Chondrocyte (in vitro differentiated cells): ENCODE data around the gene ERCC4. TPM values are rescaled to one million over a fixed set of nuclear protein-coding genes. Genes with fewer than 3 reads are reported as not detected.
A peak's percentile ranks its signal among the peaks of the same experiment; 100 is the strongest.

Experiments used
- DNase-seq: peaks from one replicate; pipeline ENCODE4 v3.0.0; 2021; ENCODE audit warnings: mixed read lengths, low spot score
- H3K27ac Mint-ChIP-seq: one replicate; pipeline ENCODE4 v1.8.0; 2021; ENCODE audit warnings: mild to moderate bottlenecking, moderate library complexity, mixed read lengths; ENCODE audit not compliant: unreplicated experiment
- H3K27me3 Mint-ChIP-seq: 2 replicates; pipeline ENCODE4 v1.8.0; 2021; ENCODE audit warnings: low read depth, mixed read lengths
- H3K36me3 Mint-ChIP-seq: 2 replicates; pipeline ENCODE4 v1.8.0; 2021; ENCODE audit warnings: low read depth, mixed read lengths
- H3K4me1 Mint-ChIP-seq: 2 replicates; pipeline ENCODE4 v1.8.0; 2021; ENCODE audit warnings: low read depth, mild to moderate bottlenecking, mixed read lengths
- H3K4me3 Mint-ChIP-seq: one replicate; pipeline ENCODE4 v1.8.0; 2021; ENCODE audit warnings: mild to moderate bottlenecking, moderate library complexity, mixed read lengths; ENCODE audit not compliant: unreplicated experiment
- H3K9me3 Mint-ChIP-seq: 2 replicates; pipeline ENCODE4 v1.8.0; 2021; ENCODE audit warnings: low read depth, mixed read lengths
- total RNA-seq: library from RNA; stranded (reverse); gene quantifications from 3 replicates; pipeline ENCODE4 v1.2.1, GENCODE V29; 2021
- TF ChIP-seq, protein P1 (sequence below): fragments of 200-600 bp; sonication (generic); IDR thresholded peaks from 2 replicates; pipeline ENCODE4 v1.5.0; 2021; ENCODE audit warnings: antibody characterized with exemption, mild to moderate bottlenecking, moderate library complexity

ERCC4 gene
- total RNA-seq, 1 donor from 2014 or later, result 18.5 TPM

DNA sequence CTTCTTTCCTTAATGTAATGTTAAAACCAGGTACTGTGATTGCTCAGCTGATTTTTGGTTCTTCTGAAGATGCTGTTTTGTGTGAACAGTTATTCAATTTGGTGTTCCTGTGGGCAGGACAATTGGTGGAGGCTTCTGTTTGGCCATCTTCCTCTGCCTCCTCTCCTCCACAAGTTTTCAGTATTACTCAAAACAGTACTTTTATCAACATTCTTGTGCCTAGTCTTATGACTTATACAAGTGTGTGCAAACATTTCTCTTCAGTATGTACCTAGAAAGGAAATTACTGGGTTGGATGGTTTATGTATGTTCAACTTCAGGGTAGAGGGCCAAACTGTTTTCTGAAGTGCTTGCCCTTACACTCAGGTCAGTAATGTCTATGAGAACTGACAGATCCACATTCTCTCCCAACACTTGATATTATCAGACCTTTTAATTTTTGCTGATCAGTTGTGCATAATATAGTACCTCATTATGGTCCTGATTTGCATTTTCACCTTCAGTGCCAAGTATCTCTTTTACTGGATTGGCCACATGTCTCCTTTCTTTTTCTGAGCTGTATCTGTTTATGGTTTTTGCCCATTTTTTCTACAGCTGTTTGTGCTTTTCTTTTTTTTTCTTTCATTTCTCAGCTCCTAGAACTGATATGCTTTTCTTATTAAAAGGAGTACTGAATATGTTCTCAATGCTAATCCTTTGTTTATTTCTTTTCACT, 50.9 kb downstream of the ERCC4 start:
- TF ChIP-seq, protein P1, sequence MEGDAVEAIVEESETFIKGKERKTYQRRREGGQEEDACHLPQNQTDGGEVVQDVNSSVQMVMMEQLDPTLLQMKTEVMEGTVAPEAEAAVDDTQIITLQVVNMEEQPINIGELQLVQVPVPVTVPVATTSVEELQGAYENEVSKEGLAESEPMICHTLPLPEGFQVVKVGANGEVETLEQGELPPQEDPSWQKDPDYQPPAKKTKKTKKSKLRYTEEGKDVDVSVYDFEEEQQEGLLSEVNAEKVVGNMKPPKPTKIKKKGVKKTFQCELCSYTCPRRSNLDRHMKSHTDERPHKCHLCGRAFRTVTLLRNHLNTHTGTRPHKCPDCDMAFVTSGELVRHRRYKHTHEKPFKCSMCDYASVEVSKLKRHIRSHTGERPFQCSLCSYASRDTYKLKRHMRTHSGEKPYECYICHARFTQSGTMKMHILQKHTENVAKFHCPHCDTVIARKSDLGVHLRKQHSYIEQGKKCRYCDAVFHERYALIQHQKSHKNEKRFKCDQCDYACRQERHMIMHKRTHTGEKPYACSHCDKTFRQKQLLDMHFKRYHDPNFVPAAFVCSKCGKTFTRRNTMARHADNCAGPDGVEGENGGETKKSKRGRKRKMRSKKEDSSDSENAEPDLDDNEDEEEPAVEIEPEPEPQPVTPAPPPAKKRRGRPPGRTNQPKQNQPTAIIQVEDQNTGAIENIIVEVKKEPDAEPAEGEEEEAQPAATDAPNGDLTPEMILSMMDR, result no peak
- Mint-ChIP-seq H3K4me3 (no peak overlapping the region), H3K27ac (no peak overlapping the region), H3K4me1 (peaks cover 4% of the 10 kb centered on the region), H3K36me3 (peaks cover 4% of the 10 kb centered on the region), H3K9me3 (peaks cover 13% of the 10 kb centered on the region), H3K27me3 (peaks cover 2% of the 10 kb centered on the region)
- DNase-seq, result no peak

- Mint-ChIP-seq H3K27me3 (no peaks in the 10 kb centered on the region), H3K4me1 (peaks cover 4% of the 10 kb centered on the region), H3K36me3 (peaks cover 3% of the 10 kb centered on the region), H3K4me3 (no peak overlapping the region), H3K9me3 (peaks cover 4% of the 10 kb centered on the region), H3K27ac (no peak overlapping the region)
- TF ChIP-seq, protein P1, result no peak
- DNase-seq, result no peak
Observed at GRCh38 chr16:13973321-13974023, 53.5 kb downstream of the ERCC4 start.

- Mint-ChIP-seq H3K36me3 (peaks cover 5% of the 10 kb centered on the region), H3K27me3 (no peaks in the 10 kb centered on the region), H3K4me3 (no peak overlapping the region), H3K27ac (no peak overlapping the region), H3K4me1 (peaks cover 4% of the 10 kb centered on the region), H3K9me3 (peaks cover 12% of the 10 kb centered on the region)
- TF ChIP-seq, protein P1, result no peak
- DNase-seq, result no peak
Observed at GRCh38 chr16:13977177-13977576, 57.2 kb downstream of the ERCC4 start.

DNA sequence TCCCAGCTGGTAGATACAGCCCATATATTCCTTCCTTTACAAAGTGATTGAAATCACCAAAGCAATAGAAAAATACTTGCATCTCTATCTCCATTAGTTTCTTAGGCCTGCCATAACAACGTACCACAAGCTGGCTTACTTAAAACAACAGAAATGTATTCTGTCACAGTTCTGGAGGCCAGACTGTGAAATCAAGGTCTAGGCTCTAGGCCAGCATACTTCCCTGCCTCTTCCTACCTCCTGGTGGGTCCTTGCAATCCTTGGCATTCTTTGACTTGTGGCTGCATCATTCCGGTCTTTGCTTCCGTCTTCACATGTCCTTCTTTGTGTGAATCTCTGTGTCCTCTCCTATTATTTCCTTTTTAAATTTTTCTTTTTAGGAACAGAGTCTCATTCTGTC, 62.5 kb downstream of the ERCC4 start:
- H3K4me3 Mint-ChIP-seq, result no peak overlapping the region
- no peak for DNase-seq

GRCh38 chr16:13983625-13984024, 63.7 kb downstream of the ERCC4 start:
- no peak for DNase-seq
- Mint-ChIP-seq H3K4me1 (peaks cover 6% of the 10 kb centered on the region), H3K27me3 (no peaks in the 10 kb centered on the region), H3K36me3 (peaks cover 3% of the 10 kb centered on the region), H3K27ac (no peak overlapping the region), H3K9me3 (peaks cover 8% of the 10 kb centered on the region), H3K4me3 (no peak overlapping the region)
- TF ChIP-seq, protein P1, result no peak

More for the DNA sequence above, 62.5 kb downstream of the ERCC4 start:
- Mint-ChIP-seq H3K27me3 (no peaks in the 10 kb centered on the region), H3K36me3 (peaks cover 3% of the 10 kb centered on the region), H3K27ac (peak overlapping the region; percentile 65), H3K9me3 (peaks cover 8% of the 10 kb centered on the region), H3K4me1 (peaks cover 6% of the 10 kb centered on the region)
- TF ChIP-seq, protein P1, result no peak
